Measurements from ENCODE around the gene ZAR1L. TPM values are rescaled to one million over a fixed set of nuclear protein-coding genes. Genes with fewer than 3 reads are reported as not detected.

ZAR1L gene
- polyA plus RNA-seq, 1 donor (not counting 4 experiments of a cell fraction or from before 2014, with no cell fraction given): not detected

GRCh38 chr13:32340914-32341313 is 25.8 kb upstream of the ZAR1L start:
- no peaks in the 10 kb centered on the region for H3K4me1 ChIP-seq (ENCODE audit: control insufficient read depth, extremely low read depth, insufficient read depth, low read length)
- DNase-seq (ENCODE audit: low read depth, low spot score) (no peak), FAIRE-seq (no peak)
- H3K79me2 ChIP-seq (ENCODE audit: control insufficient read depth, insufficient read depth, low read length): no peaks in the 10 kb centered on the region
- H3K9ac ChIP-seq (ENCODE audit: control insufficient read depth, extremely low read depth, insufficient read depth, low read length): no peak overlapping the region
- no peak overlapping the region for H2AFZ ChIP-seq (ENCODE audit: control insufficient read depth, low read length)
- H3K4me2 ChIP-seq (ENCODE audit: control insufficient read depth, extremely low read depth, insufficient read depth, low read depth, low read length): no peak overlapping the region
- H3K9me1 ChIP-seq (ENCODE audit: control insufficient read depth, extremely low read depth, insufficient read depth, low read length): no peaks in the 10 kb centered on the region
- H3K36me3 ChIP-seq (ENCODE audit: control insufficient read depth in 2 of 2, extremely low read depth in 1 of 2, insufficient read depth in 2 of 2, low read length in 2 of 2): peaks cover 0 to 4% of the 10 kb centered on the region in 2 experiments
- H4K20me1 ChIP-seq (ENCODE audit: control insufficient read depth, extremely low read depth, insufficient read depth, low read length): no peaks in the 10 kb centered on the region
- TF ChIP-seq EZH2 (IDR thresholded peaks at IDR 0.05; ENCODE audit: low read length) (no peak), CTCF (optimal IDR thresholded peaks at IDR 0.05 in 1 of 3, IDR thresholded peaks at IDR 0.05 in 1 of 3, conservative IDR thresholded peaks at IDR 0.05 in 1 of 3; ENCODE audit: extremely low read depth in 1 of 3, insufficient read depth in 2 of 3, low read length in 3 of 3) (no peak)
- dilution Hi-C loops (cut with MboI; ENCODE audit: extremely low pct_ligation_motif_present, low sequenced_read_pairs): no loop called here
- H3K27me3 ChIP-seq (ENCODE audit: control insufficient read depth, extremely low read depth, insufficient read depth, low read length): no peaks in the 10 kb centered on the region
- no peaks in the 10 kb centered on the region for H3K9me3 ChIP-seq (ENCODE audit: control insufficient read depth, low read depth, low read length)
- no peak overlapping the region for H3K4me3 ChIP-seq (ENCODE audit: control insufficient read depth in 2 of 3, extremely low read depth in 1 of 3, insufficient read depth in 2 of 3, low read depth in 1 of 3, low read length in 3 of 3)
- no peak overlapping the region for H3K27ac ChIP-seq (ENCODE audit: control insufficient read depth, insufficient read depth, low read length)

- FAIRE-seq: no peak
- H3K36me3 ChIP-seq (ENCODE audit: control insufficient read depth in 2 of 2, extremely low read depth in 1 of 2, insufficient read depth in 2 of 2, low read length in 2 of 2): peaks cover 0 to 9% of the 10 kb centered on the region in 2 experiments
- H3K79me2 ChIP-seq (ENCODE audit: control insufficient read depth, insufficient read depth, low read length): no peaks in the 10 kb centered on the region
- no peaks in the 10 kb centered on the region for H4K20me1 ChIP-seq (ENCODE audit: control insufficient read depth, extremely low read depth, insufficient read depth, low read length)
- TF ChIP-seq EZH2 (IDR thresholded peaks at IDR 0.05; ENCODE audit: low read length) (no peak), CTCF (optimal IDR thresholded peaks at IDR 0.05 in 1 of 3, IDR thresholded peaks at IDR 0.05 in 1 of 3, conservative IDR thresholded peaks at IDR 0.05 in 1 of 3; ENCODE audit: extremely low read depth in 1 of 3, insufficient read depth in 2 of 3, low read length in 3 of 3) (no peak)
- dilution Hi-C loops (cut with MboI; ENCODE audit: extremely low pct_ligation_motif_present, low sequenced_read_pairs): no loop called here
- no peaks in the 10 kb centered on the region for H3K9me1 ChIP-seq (ENCODE audit: control insufficient read depth, extremely low read depth, insufficient read depth, low read length)
- H2AFZ ChIP-seq (ENCODE audit: control insufficient read depth, low read length): no peak overlapping the region
- H3K27ac ChIP-seq (ENCODE audit: control insufficient read depth, insufficient read depth, low read length): no peak overlapping the region
- no peak overlapping the region for H3K4me3 ChIP-seq (ENCODE audit: control insufficient read depth in 2 of 3, extremely low read depth in 1 of 3, insufficient read depth in 2 of 3, low read depth in 1 of 3, low read length in 3 of 3)
- no peak for DNase-seq (ENCODE audit: low read depth, low spot score)
- no peak overlapping the region for H3K9ac ChIP-seq (ENCODE audit: control insufficient read depth, extremely low read depth, insufficient read depth, low read length)
- H3K27me3 ChIP-seq (ENCODE audit: control insufficient read depth, extremely low read depth, insufficient read depth, low read length): no peaks in the 10 kb centered on the region
- H3K4me2 ChIP-seq (ENCODE audit: control insufficient read depth, extremely low read depth, insufficient read depth, low read depth, low read length): no peak overlapping the region
- H3K4me1 ChIP-seq (ENCODE audit: control insufficient read depth, extremely low read depth, insufficient read depth, low read length): peaks cover 6% of the 10 kb centered on the region
- no peaks in the 10 kb centered on the region for H3K9me3 ChIP-seq (ENCODE audit: control insufficient read depth, low read depth, low read length)
Observed at GRCh38 chr13:32334671-32335070, 19.5 kb upstream of the ZAR1L start.
